GM12874 (cell line): Measurements from ENCODE around the gene DYNC1H1.

ENCODE experiments used
- TF ChIP-seq, protein P1 (sequence below): IDR thresholded peaks from 2 replicates; pipeline ENCODE4 v1.5.1; 2011; ENCODE audit warnings: low read depth, mild to moderate bottlenecking, control low read depth, low read length, moderate library complexity; ENCODE audit not compliant: insufficient read depth

The DYNC1H1 gene

DNA sequence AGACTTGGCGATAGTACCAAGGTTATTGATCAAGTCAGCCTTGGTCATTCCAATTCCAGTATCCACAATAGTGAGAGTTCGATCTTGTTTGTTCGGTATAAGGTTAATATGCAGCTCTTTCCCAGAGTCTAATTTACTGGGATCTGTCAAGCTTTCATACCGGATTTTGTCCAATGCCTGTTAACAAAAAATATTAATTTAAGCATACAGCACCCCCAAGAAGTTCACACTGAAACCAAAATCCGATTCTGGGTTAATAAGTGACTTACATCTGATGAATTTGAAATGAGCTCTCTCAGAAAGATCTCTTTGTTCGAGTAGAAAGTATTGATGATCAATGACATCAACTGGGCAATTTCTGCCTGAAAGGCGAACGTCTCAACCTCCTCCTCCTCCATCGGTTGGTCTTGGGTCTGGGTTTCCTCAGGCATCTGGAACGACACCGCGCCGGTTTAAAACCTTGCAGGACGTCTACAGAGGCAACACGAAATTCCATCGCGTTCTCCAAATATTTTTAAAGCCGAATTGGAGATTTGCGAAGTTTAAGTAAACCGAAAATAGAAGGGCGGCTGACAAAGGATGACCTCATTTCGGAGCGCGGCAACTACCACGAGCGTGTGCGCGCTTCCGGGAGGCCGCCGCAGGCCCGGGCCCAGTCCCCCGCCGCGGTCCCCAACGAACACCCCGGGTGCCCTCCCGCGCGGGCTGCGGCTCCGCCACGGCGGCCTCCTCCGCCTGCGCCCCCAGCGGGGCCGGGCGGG, 121.8 kb downstream of the DYNC1H1 start:
- TF ChIP-seq, protein P1, sequence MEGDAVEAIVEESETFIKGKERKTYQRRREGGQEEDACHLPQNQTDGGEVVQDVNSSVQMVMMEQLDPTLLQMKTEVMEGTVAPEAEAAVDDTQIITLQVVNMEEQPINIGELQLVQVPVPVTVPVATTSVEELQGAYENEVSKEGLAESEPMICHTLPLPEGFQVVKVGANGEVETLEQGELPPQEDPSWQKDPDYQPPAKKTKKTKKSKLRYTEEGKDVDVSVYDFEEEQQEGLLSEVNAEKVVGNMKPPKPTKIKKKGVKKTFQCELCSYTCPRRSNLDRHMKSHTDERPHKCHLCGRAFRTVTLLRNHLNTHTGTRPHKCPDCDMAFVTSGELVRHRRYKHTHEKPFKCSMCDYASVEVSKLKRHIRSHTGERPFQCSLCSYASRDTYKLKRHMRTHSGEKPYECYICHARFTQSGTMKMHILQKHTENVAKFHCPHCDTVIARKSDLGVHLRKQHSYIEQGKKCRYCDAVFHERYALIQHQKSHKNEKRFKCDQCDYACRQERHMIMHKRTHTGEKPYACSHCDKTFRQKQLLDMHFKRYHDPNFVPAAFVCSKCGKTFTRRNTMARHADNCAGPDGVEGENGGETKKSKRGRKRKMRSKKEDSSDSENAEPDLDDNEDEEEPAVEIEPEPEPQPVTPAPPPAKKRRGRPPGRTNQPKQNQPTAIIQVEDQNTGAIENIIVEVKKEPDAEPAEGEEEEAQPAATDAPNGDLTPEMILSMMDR = no peak

DNA sequence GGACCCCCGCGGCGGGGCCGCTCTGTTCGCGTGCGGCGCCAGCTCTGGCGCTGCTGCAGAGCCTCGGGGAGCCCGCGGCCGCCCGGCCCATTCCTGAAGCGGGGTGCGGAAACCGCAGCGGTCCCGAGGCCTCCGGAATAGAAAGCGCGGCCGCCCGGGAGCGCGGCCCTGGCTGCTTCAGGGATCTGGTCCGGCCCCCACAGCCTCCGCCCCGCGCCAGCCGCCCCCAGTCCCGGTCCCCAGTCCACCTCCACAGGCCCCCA, 122.3 kb downstream of the DYNC1H1 start:
- TF ChIP-seq, protein P1 = no peak

DNA sequence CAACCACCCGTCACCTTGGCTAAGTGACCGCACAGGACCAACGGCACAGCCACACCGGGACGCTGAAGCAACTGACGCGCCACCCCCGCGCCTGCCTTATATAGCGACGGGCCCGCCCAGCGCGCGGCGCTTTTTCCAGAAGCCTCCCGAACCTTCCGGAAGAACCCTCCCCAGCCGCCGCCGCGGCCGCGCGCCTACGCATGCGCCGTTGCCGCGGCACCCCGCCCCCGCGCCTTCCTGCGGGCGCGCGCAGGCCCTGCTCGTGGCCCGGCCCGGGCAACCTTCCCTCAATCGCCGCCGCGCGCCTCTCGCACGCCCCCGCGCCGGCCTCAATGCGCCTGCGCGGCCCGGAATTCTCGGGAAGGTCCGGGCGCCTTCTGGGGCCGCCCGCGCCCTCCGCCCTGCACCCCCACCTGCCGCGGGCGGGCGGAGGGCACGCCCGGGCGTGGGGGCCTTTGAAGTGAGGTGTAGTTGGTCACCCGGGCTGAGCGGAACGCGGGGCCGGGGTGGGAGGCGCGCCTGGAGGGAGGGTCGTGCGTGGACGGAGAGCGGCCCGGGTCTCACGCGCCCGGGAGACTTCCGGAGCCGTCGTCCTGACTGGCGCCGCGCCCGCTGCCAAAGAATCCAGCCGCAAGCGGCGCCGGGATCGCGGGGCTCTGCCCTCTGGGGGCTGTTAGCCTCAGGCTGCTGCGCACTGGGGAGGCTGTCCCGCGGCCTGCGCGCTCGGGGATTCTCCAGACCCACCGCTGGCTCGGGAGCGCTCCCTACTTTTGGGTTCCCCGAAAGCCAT, 122.8 kb downstream of the DYNC1H1 start, which contains the start of gene HSP90AA1:
HSP90AA1 (minus strand) TSS at position 73 of the 790 bp plus-strand sequence. CDS start 666 bp downstream, outside the sequence.
- TF ChIP-seq, protein P1 = no peak

DNA sequence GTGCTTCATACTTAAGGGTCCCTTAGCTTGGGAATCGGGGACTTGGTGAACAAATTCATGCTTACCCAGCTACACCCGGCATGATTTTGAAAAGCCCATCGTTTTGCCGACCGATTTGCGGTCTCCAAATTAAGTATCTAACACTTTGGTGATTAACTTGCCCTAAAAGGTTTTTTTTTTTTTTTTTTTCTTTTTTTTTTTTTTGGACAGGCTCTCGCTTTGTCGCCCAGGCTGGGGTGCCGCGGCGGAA, 123.3 kb downstream of the DYNC1H1 start:
- TF ChIP-seq, protein P1 = no peak

DNA sequence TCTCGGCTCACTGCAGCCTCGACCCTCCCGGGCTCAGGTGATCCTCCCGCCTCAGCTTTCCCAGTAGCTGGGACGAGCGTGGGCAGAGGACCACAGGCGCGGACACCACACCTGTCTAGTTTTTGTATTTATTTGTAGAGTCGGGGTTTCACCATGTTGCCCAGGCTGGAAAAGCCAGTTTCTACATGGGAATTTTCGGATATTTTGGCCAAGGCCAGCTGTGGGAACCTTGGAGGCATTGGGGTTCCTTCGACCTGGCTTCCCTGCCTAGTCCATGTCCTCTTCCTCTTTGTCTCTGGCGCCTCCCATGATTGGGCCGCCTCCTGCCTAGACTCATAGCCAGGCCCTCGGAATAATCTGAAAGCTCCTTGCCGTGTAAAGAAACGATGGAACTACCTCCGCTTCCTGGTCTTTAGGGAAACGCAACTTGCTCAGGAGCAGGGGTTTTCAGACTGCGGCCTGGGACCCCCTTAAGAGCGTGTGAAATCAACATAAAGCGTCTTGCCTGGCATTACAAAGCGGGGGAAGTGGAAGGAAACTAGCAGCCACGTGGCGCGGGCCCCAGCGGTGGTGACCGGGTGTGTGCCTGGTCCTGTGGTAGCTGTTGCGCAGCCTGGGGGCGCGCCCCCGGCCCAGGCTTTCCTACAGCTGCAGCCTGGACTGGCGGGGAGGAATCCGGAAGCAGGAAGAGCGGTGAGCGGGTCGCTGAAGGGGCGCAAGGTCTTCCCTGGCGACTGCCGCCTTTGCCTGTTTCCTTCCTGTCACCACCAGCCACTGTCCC, 123.8 kb downstream of the DYNC1H1 start:
- TF ChIP-seq, protein P1 = no peak

DNA sequence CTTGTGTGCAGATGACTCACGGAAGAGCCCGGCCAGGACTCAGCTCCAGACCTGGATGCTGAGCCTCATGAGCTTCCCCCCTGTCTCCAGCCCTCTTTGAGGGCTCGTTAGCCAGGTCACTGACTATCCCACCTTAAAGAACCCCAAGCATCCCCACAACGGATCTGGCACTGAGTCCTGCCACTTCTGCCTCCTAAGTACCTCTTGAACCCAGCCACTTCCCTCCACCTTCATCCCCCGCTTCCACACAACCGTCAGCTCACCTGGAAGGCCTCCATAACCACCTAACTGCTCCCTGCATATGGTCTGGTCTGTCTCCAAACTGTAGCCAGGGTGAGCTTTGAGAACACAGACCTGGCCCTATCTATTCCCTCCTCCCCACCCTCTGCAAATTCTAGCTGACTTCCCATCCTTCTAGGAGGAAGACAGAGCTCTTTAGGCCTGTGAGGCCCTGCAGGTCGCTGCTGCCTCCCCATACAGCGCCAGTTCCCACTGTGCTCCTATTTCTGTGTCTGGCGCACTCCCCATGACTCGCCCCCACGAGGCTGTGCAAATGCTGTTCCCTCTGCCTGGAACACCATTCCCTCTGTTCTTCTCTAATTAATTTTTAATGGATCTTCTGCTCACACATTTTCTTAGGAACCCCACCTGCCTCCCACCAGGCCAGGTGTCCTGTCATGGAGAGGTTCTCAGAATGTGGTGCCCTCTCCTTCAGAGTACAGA, 125.4 kb downstream of the DYNC1H1 start:
- TF ChIP-seq, protein P1 = no peak

DNA sequence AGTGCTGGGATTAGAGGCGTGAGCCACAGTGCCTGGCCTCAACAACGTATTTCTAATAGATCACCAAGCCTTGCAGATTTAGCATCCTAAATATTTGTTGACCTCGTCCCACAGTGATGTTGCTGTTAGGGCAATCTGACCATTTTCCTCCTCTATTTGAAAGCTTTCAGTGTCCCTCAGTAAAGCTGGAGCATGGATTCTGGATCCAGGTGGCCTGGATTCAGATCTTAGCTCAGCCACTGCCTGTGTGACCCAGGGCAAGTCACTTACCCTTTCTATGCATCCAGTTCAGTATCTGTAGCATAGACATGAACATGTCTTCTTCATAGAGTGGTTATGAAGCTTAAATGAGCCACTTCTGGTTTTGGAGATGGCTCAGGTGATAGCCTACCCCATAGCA, 126.3 kb downstream of the DYNC1H1 start:
- TF ChIP-seq, protein P1 = no peak
